H1 (cell line): ENCODE measurements around the gene TUBB1. TPM values are rescaled to one million over a fixed set of nuclear protein-coding genes. Genes with fewer than 3 reads are reported as not detected.
A peak's percentile ranks its signal among the peaks of the same experiment; 100 is the strongest.

Experiments
- CTCF ChIA-PET: fragments of 300-600 bp; sonication (Branson Sonifier 250); formaldehyde crosslinking; loops from one replicate; lab custom pipeline; 2021; ENCODE audit not compliant: partially characterized antibody; lab: Charles Lee
- POLR2A ChIA-PET: fragments of 300-600 bp; sonication (Branson Sonifier 250); formaldehyde crosslinking; loops from one replicate; lab custom pipeline; 2021; ENCODE audit warnings: inconsistent platforms; ENCODE audit not compliant: partially characterized antibody; lab: Charles Lee
- DNase-seq, 2 experiments: peaks; one replicate each; pipeline versions ENCODE4 v3.0.0 to v3.0.0-alpha.2; 2010 to 2022; ENCODE audit warnings: low spot score in 2 of 2, low read depth in 1 of 2, mixed read lengths in 1 of 2
- FAIRE-seq: peaks from 2 replicates; lab custom pipeline; 2011; peaks lifted over from hg19 to GRCh38; lab: Jason Lieb, UNC
- H2AFZ ChIP-seq: 2 replicates; pipeline ENCODE4 v1.8.1; 2012; ENCODE audit warnings: low read length, inconsistent platforms
- H2AK5ac ChIP-seq: 2 replicates; pipeline ENCODE4 v1.6.1; 2013; ENCODE audit warnings: low read depth, low read length
- H2BK120ac ChIP-seq: replicated peaks from 2 replicates; pipeline ENCODE3; 2013; ENCODE audit warnings: low read depth, low read length, inconsistent platforms
- H2BK12ac ChIP-seq: 2 replicates; pipeline ENCODE4 v1.6.1; 2013; ENCODE audit warnings: low read depth, low read length
- H2BK15ac ChIP-seq: 2 replicates; pipeline ENCODE4 v1.6.1; 2013; ENCODE audit warnings: low read length
- H2BK20ac ChIP-seq: 2 replicates; pipeline ENCODE4 v1.6.1; 2013; ENCODE audit warnings: low read length
- H2BK5ac ChIP-seq: 2 replicates; pipeline ENCODE4 v1.6.1; 2013; ENCODE audit warnings: low read depth, low read length
- H3K14ac ChIP-seq: 2 replicates; pipeline ENCODE4 v1.6.1; 2013; ENCODE audit warnings: inconsistent platforms; ENCODE audit not compliant: insufficient read length
- H3K18ac ChIP-seq: 2 replicates; pipeline ENCODE4 v1.6.1; 2013; ENCODE audit warnings: low read length; ENCODE audit errors: extremely low read depth
- H3K23ac ChIP-seq: 2 replicates; pipeline ENCODE4 v1.6.1; 2013; ENCODE audit warnings: inconsistent platforms; ENCODE audit not compliant: insufficient read length
- H3K23me2 ChIP-seq: 2 replicates; pipeline ENCODE4 v1.6.1; 2013; ENCODE audit warnings: low read depth, low read length
- H3K27ac ChIP-seq: 2 replicates; pipeline ENCODE4 v1.6.1; 2011; ENCODE audit warnings: low read depth, low read length, inconsistent platforms
- H3K27me3 ChIP-seq, 4 experiments: replicated peaks in 1 of 4; 1 replicate in 1 of 4; 2 replicates in 3 of 4; pipeline versions ENCODE4 v1.6.1 to v1.8.1; 2011 to 2013; ENCODE audit warnings: low read length in 3 of 4, mild to moderate bottlenecking in 3 of 4, inconsistent platforms in 2 of 4, mixed read lengths in 2 of 4, moderate library complexity in 1 of 4; ENCODE audit not compliant: control insufficient read depth in 3 of 4, insufficient read depth in 3 of 4; ENCODE audit errors: extremely low read depth in 1 of 4
- H3K36me3 ChIP-seq, 4 experiments: 2 replicates each; pipeline versions ENCODE4 v1.6.1 to v1.8.1; 2011 to 2013; ENCODE audit warnings: mild to moderate bottlenecking in 4 of 4, low read length in 3 of 4, moderate library complexity in 2 of 4, control low read depth in 1 of 4, inconsistent platforms in 1 of 4; ENCODE audit not compliant: insufficient read depth in 4 of 4, control insufficient read depth in 2 of 4
- H3K4ac ChIP-seq: replicated peaks from 2 replicates; pipeline ENCODE3; 2013; ENCODE audit warnings: low read length, low read depth, mixed read lengths, inconsistent platforms; ENCODE audit not compliant: insufficient read length
- H3K4me1 ChIP-seq, 4 experiments: replicated peaks in 1 of 4; 1 replicate in 1 of 4; 2 replicates in 3 of 4; pipeline versions ENCODE4 v1.6.1 to v1.8.1; 2011 to 2013; ENCODE audit warnings: low read length in 3 of 4, inconsistent platforms in 2 of 4, mixed read lengths in 1 of 4; ENCODE audit not compliant: insufficient read depth in 4 of 4, control insufficient read depth in 3 of 4
- H3K4me2 ChIP-seq, 2 experiments: 2 replicates each; pipeline versions ENCODE4 v1.6.1 to v1.8.1; 2011 to 2013; ENCODE audit warnings: low read depth in 2 of 2, low read length in 2 of 2, control low read depth in 1 of 2, inconsistent platforms in 1 of 2, mild to moderate bottlenecking in 1 of 2; ENCODE audit not compliant: insufficient read depth in 1 of 2
- H3K4me3 ChIP-seq, 4 experiments: fragments of 200-600, 300-600 bp in 1 of 4; sonication (generic), shearing (Covaris generic), sonication (Bioruptor Twin) in 1 of 4; 2 replicates each; pipeline versions ENCODE4 v1.5.1 to v1.8.1; 2011 to 2016; ENCODE audit warnings: low read length in 4 of 4, low read depth in 3 of 4, control low read depth in 2 of 4, inconsistent platforms in 2 of 4, mild to moderate bottlenecking in 2 of 4, mixed read lengths in 1 of 4, moderate library complexity in 1 of 4; ENCODE audit not compliant: insufficient read depth in 2 of 4; ENCODE audit errors: extremely low read depth in 1 of 4
- H3K56ac ChIP-seq: replicated peaks from 2 replicates; pipeline ENCODE3; 2013; ENCODE audit warnings: low read depth, mild to moderate bottlenecking, mixed read lengths, low read length, inconsistent platforms; ENCODE audit not compliant: insufficient read length
- H3K79me1 ChIP-seq: 2 replicates; pipeline ENCODE4 v1.6.1; 2013; ENCODE audit warnings: low read depth, low read length, control low read depth
- H3K79me2 ChIP-seq, 2 experiments: 2 replicates each; pipeline versions ENCODE4 v1.6.1 to v1.8.1; 2012 to 2013; ENCODE audit warnings: low read length in 2 of 2, mild to moderate bottlenecking in 2 of 2, inconsistent platforms in 1 of 2; ENCODE audit not compliant: insufficient read depth in 2 of 2, control insufficient read depth in 1 of 2
- H3K9ac ChIP-seq, 4 experiments: replicated peaks in 1 of 4; 1 replicate in 1 of 4; 2 replicates in 3 of 4; pipeline versions ENCODE4 v1.6.1 to v1.8.1; 2011 to 2013; ENCODE audit warnings: low read depth in 3 of 4, low read length in 3 of 4, control low read depth in 2 of 4, mild to moderate bottlenecking in 2 of 4, moderate library complexity in 2 of 4, inconsistent platforms in 1 of 4; ENCODE audit errors: extremely low read depth in 1 of 4
- H3K9me3 ChIP-seq, 2 experiments: 2 replicates each; pipeline versions ENCODE4 v1.6.1 to v1.8.1; 2012 to 2013; ENCODE audit warnings: mild to moderate bottlenecking in 2 of 2, moderate library complexity in 2 of 2, control low read depth in 1 of 2, inconsistent platforms in 1 of 2, low read depth in 1 of 2, low read length in 1 of 2, mixed read lengths in 1 of 2; ENCODE audit not compliant: insufficient read depth in 2 of 2
- H4K20me1 ChIP-seq, 2 experiments: replicated peaks in 1 of 2; 2 replicates each; pipeline versions ENCODE3 to v1.8.1; 2011 to 2013; ENCODE audit warnings: inconsistent platforms in 2 of 2, low read length in 2 of 2, mild to moderate bottlenecking in 1 of 2; ENCODE audit not compliant: insufficient read depth in 2 of 2, control insufficient read depth in 1 of 2
- H4K5ac ChIP-seq: 2 replicates; pipeline ENCODE4 v1.6.1; 2013; ENCODE audit warnings: low read length, low read depth, mixed read lengths, inconsistent platforms; ENCODE audit not compliant: insufficient read length
- H4K8ac ChIP-seq: 2 replicates; pipeline ENCODE4 v1.8.0; 2013; ENCODE audit warnings: mild to moderate bottlenecking, moderate library complexity, low read length, inconsistent platforms; ENCODE audit not compliant: insufficient read depth; ENCODE audit errors: extremely low read depth
- H4K91ac ChIP-seq: replicated peaks from 2 replicates; pipeline ENCODE3; 2013; ENCODE audit warnings: low read length, mixed read lengths, inconsistent platforms; ENCODE audit not compliant: insufficient read length
- CBX8 ChIP-seq: fragments of 300-800, 300-1000 bp; sonication (generic); IDR thresholded peaks from 2 replicates; pipeline ENCODE4 v1.7.1; 2016; ENCODE audit warnings: low read depth, low read length, borderline replicate concordance
- EP300 ChIP-seq, 2 experiments: IDR thresholded peaks; 1 replicate in 1 of 2; 2 replicates in 1 of 2; pipeline ENCODE4 v1.6.1; 2011 to 2012; ENCODE audit warnings: low read depth in 2 of 2, low read length in 2 of 2, mild to moderate bottlenecking in 2 of 2, borderline replicate concordance in 1 of 2, inconsistent platforms in 1 of 2, moderate library complexity in 1 of 2
- GABPA ChIP-seq: IDR thresholded peaks from 2 replicates; pipeline ENCODE4 v1.6.1; 2011; ENCODE audit warnings: mild to moderate bottlenecking, low read length, moderate library complexity, borderline replicate concordance; ENCODE audit not compliant: insufficient read depth
- KDM1A ChIP-seq: fragments of 200-600, 300-600 bp; sonication (generic); IDR thresholded peaks from 2 replicates; pipeline ENCODE4 v1.7.1; 2016; ENCODE audit warnings: mild to moderate bottlenecking, low read length, borderline replicate concordance
- KDM5A ChIP-seq: fragments of 200-600 bp; IDR thresholded peaks from 2 replicates; pipeline ENCODE4 v1.7.1; 2012; ENCODE audit warnings: mild to moderate bottlenecking, low read length, inconsistent platforms, mixed read lengths
- POLR2AphosphoS5 ChIP-seq: IDR thresholded peaks from 2 replicates; pipeline ENCODE4 v1.6.1; 2011; ENCODE audit warnings: low read depth, low read length
- RNF2 ChIP-seq: fragments of 200-900, 300-1000 bp; sonication (generic); IDR thresholded peaks from 2 replicates; pipeline ENCODE4 v1.7.1; 2016; ENCODE audit warnings: borderline replicate concordance, low read depth, mild to moderate bottlenecking, antibody characterized with exemption, low read length; ENCODE audit not compliant: poor library complexity, severe bottlenecking; ENCODE audit errors: missing control alignments
- SP2 ChIP-seq: IDR thresholded peaks from 2 replicates; pipeline ENCODE4 v1.6.1; 2012; ENCODE audit warnings: mild to moderate bottlenecking, low read length, inconsistent platforms
- WGBS, 2 experiments: shearing (Covaris generic) in 1 of 2; methylation state at CpG; one replicate each; pipeline versions ENCODE4 v1.1.6 to v1.1.7; 2013 to 2015; ENCODE audit warnings: low lambda C conversion rate in 2 of 2, mixed read lengths in 2 of 2, inconsistent platforms in 1 of 2, low coverage in 1 of 2, missing lambda C conversion rate in 1 of 2; ENCODE audit not compliant: insufficient replicate concordance in 2 of 2, insufficient coverage in 1 of 2, insufficient read length in 1 of 2; ENCODE audit errors: extremely low coverage in 1 of 2, missing lambda C conversion rate in 1 of 2; 5-methylcytosine and 5-hydroxymethylcytosine counted together
- polyA plus RNA-seq, 7 experiments: library from polyadenylated mRNA; depleted of rRNA in 3 of 7; stranded (reverse) in 5 of 7; unstranded in 2 of 7; fragments of >200 nt in 5 of 7; fragments of 200-250 nt in 2 of 7; gene quantifications; 1 replicate in 5 of 7; 2 replicates in 1 of 7; 4 replicates in 1 of 7; pipeline versions ENCODE4 v1.2.1 to v1.2.3, GENCODE V29; 2011 to 2013; ENCODE audit warnings: missing spikeins in 2 of 7, mixed read lengths in 2 of 7
- total RNA-seq: library from RNA; stranded (reverse); fragmentation: NEBNext Ultra II Directional; extraction: Animal tissue kit (Norgen Biotek cat#: 25700); gene quantifications from 2 replicates; pipeline ENCODE4 v1.2.1, GENCODE V29; 2021

TUBB1 gene
- total and polyA plus RNA-seq, 2 of the 8 experiments (the other 6 are each of a cell fraction or from before 2014, with no cell fraction given): not detected

DNA sequence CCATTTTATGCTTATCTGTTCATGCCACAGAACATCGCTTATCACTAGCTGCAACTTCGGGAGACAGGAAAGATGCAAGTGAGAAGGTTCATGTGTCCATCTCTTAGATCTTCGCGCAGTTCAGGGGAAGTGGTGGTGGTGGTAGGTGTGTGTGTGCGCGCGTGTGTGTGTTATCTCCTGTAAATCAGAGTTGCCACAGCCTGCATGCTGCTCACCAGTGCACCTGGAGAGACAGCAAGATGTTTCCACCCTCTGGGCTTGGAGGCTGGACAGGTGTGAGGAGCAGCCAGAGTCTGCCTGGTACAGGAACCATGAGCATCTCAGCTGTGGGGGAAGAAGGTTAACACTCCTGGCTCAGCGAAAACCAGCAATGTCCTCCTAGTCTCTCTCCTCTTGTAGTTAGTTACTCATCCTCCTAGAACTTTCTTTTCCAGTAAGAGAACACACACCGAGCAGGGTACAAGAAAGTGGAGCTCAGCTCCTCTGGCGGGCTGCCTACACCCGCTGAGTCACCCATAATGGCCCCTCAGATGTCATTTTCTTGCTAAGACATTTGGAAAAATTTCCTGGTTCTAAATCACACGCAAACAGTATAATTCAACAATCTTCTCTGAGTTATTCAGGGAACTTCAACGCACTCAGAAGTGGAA lies 5.1 kb upstream of the TUBB1 start:
- H4K8ac ChIP-seq: no peak overlapping the region
- H3K9ac ChIP-seq: no peak overlapping the region
- no peak overlapping the region for H2BK20ac ChIP-seq
- H2BK12ac ChIP-seq: peak overlapping the region; percentile 77; the same call in 1 of the 2 replicates
- no peak overlapping the region for H3K56ac ChIP-seq
- H3K23me2 ChIP-seq: no peaks in the 10 kb centered on the region
- H3K23ac ChIP-seq: no peak overlapping the region
- no peaks in the 10 kb centered on the region for H4K20me1 ChIP-seq
- peaks cover 0 to 4% (median 0%) of the 10 kb centered on the region in 4 experiments; a peak in 1 of 7 replicates for H3K4me1 ChIP-seq
- no peaks in the 10 kb centered on the region for H3K79me2 ChIP-seq
- no peak overlapping the region for H2AK5ac ChIP-seq
- DNase-seq: peak in 1 of 2 experiments; percentile 27
- H3K27ac ChIP-seq: no peak overlapping the region
- no peak overlapping the region for H3K4ac ChIP-seq
- H3K4me2 ChIP-seq: no peak overlapping the region
- no peak overlapping the region for H4K91ac ChIP-seq
- no peak overlapping the region for H2BK15ac ChIP-seq
- no peak overlapping the region for H3K18ac ChIP-seq
- CTCF ChIA-PET: interaction anchor here (0.6 to 1.5 kb wide), 4 partner anchors 81 to 484 kb away, joined by 3 to 4 read pairs (median 3); no protein-coding TSS in a partner anchor
- H3K79me1 ChIP-seq: no peaks in the 10 kb centered on the region
- no peak overlapping the region for H3K4me3 ChIP-seq
- H3K27me3 ChIP-seq: no peaks in the 10 kb centered on the region; a peak in 3 of 7 replicates
- WGBS, 2 experiments: 78% methylated on average over 13 of the region's 13 CpGs; no CpG with 5 or more reads in 1 of the 2 experiments
- H3K14ac ChIP-seq: no peak overlapping the region
- no peak overlapping the region for H2BK120ac ChIP-seq
- no peaks in the 10 kb centered on the region for H3K36me3 ChIP-seq
- POLR2A ChIA-PET: interaction anchor here (1.0 kb wide), 1 partner anchor 18 kb away, joined by 5 read pairs; the partner anchor contains the start of gene ATP5F1E
- H2BK5ac ChIP-seq: no peak overlapping the region
- no peaks in the 10 kb centered on the region for H3K9me3 ChIP-seq
- H2AFZ ChIP-seq: no peak overlapping the region
- no peak for FAIRE-seq
- no peak overlapping the region for H4K5ac ChIP-seq
- no peak for TF ChIP-seq CBX8
- TF ChIP-seq POLR2AphosphoS5: no peak
- no peak for TF ChIP-seq GABPA
- TF ChIP-seq RNF2: no peak
- no peak for TF ChIP-seq KDM1A
- TF ChIP-seq SP2: no peak
- no peak for TF ChIP-seq EP300 (IDR thresholded peaks at IDR 0.05; ENCODE audit: borderline replicate concordance in 1 of 2, low read depth in 2 of 2, low read length in 2 of 2)
- no peak for TF ChIP-seq KDM5A
